Gastrocnemius medialis (tissue), 4 donors: ENCODE measurements around the gene PTER.

Experiments used
- CTCF ChIP-seq, 5 experiments: fragments of 450-650 bp in 3 of 5; fragments of 200-600 bp in 2 of 5; sonication (generic) in 2 of 5; IDR thresholded peaks in 4 of 5; conservative IDR thresholded peaks in 1 of 5; 1 replicate in 4 of 5; 2 replicates in 1 of 5; pipeline ENCODE4 v1.5.1; 2016 to 2019; ENCODE audit warnings: antibody characterized with exemption in 5 of 5, mild to moderate bottlenecking in 3 of 5, moderate library complexity in 3 of 5
- POLR2A ChIP-seq, 2 donors: fragments of 450-650 bp; IDR thresholded peaks; one replicate each; pipeline ENCODE4 v1.6.1; 2017; ENCODE audit warnings: antibody characterized with exemption in 2 of 2, mild to moderate bottlenecking in 2 of 2, moderate library complexity in 2 of 2

DNA sequence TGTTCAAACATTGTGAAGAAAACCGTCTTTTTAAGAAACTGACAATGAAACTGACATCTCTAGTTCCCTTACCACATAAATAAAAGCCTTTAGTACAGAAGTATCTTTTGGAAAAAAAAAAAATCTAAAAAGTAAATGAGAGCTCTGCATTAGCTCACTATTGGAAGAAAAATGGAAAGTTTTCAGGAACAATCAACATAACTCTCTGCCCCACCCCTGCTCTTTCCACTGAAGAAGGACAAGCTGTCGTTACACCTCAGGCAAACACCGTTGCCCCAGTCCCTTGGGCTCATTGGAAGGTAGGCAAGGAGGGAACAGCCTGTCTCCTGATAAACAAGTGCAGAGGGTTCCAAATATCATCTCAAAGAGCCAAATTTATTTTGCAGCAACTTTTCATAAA is 107.3 kb downstream of the PTER start:
- TF ChIP-seq CTCF (IDR thresholded peaks at IDR 0.05 in 4 of 5, conservative IDR thresholded peaks at IDR 0.05 in 1 of 5) (no peak), POLR2A (IDR thresholded peaks at IDR 0.05) (no peak)
